B cell (primary cell): ENCODE results near the gene IPO13.

Source experiments
- CTCF ChIP-seq: fragments of 200-600 bp; IDR thresholded peaks from one replicate; pipeline ENCODE4 v1.8.0; 2022; ENCODE audit warnings: antibody characterized with exemption, mild to moderate bottlenecking
- EZH2 ChIP-seq: IDR thresholded peaks from 2 replicates; pipeline ENCODE4 v1.6.1; 2012; ENCODE audit warnings: borderline replicate concordance, low read depth, mild to moderate bottlenecking, moderate library complexity, low read length; ENCODE audit not compliant: insufficient read depth, poor library complexity, severe bottlenecking

GRCh38 chr1:43970911-43971310 is 24.2 kb downstream of the IPO13 start:
- no peak for TF ChIP-seq CTCF
- TF ChIP-seq EZH2, result no peak
